ENCODE results near the gene SETD5.

DNA sequence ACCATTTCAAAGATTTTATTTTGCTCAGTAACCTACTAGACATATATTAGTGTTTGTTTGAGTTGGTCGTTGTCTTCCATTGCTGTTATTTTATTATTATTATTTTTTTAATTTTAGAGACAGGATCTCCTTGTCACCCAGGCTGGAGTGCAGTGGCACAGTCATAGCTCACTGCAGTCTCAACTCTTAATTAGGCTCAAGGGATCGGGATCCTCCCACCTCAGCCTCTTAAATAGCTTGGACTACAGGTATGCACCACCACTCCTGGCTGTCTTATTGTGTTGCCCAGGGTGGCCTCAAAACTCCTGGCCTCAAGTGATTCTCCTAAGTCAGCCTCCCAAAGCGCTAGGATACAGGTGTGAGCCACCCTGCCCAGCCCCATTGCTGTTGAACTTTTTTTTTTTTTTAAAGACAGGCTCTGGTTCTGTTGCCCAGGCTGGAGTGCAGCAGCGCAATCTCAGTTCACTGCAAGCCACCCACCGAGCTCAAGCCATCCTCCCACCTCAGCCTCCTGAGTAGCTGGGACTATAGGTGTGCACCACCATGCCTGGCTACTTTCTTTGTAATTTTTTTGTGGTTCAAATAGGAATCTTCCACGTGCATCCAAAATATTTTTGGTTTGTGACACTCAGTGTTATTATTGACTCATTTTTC is 18.2 kb downstream of the SETD5 start:
- TF ChIP-seq, protein P1, sequence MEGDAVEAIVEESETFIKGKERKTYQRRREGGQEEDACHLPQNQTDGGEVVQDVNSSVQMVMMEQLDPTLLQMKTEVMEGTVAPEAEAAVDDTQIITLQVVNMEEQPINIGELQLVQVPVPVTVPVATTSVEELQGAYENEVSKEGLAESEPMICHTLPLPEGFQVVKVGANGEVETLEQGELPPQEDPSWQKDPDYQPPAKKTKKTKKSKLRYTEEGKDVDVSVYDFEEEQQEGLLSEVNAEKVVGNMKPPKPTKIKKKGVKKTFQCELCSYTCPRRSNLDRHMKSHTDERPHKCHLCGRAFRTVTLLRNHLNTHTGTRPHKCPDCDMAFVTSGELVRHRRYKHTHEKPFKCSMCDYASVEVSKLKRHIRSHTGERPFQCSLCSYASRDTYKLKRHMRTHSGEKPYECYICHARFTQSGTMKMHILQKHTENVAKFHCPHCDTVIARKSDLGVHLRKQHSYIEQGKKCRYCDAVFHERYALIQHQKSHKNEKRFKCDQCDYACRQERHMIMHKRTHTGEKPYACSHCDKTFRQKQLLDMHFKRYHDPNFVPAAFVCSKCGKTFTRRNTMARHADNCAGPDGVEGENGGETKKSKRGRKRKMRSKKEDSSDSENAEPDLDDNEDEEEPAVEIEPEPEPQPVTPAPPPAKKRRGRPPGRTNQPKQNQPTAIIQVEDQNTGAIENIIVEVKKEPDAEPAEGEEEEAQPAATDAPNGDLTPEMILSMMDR (IDR thresholded peaks at IDR 0.05): no peak
- TF ChIP-seq POLR2A (IDR thresholded peaks at IDR 0.05): no peak
